ENCODE data around the gene IL17RD. TPM values are rescaled to one million over a fixed set of nuclear protein-coding genes. Genes with fewer than 3 reads are reported as not detected.

The IL17RD gene
- total and polyA plus RNA-seq, 2 of the 4 experiments (the other 2 are of a cell fraction): 0.72 to 0.92 TPM

DNA sequence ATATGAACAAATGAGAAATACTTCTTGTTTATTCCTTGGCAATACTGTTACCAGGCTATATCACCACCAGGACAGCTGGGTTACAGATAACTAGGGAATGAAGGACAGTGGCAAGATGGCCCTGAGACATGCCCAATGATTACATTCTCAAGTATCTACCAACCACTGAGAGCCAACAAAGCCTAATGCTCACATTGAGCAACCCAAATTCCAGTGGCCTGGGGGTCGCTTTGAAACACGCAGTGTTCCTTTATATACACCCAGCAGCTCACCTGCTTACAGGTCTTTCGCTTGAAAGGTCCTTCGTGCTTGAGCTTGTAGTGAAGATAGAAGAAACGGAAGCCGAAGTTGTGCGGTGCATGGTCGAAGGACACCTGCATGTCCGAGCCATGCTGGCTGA, 59.6 kb downstream of the IL17RD start:
- no CpG with 5 or more reads among the region's 9 CpGs for WGBS, 2 experiments (ENCODE audit: extremely low coverage in 2 of 2, insufficient read length in 1 of 2)
- no peak overlapping the region for H2BK120ac ChIP-seq (ENCODE audit: low read depth, low read length)
- H2BK5ac ChIP-seq (ENCODE audit: low read depth, low read length, poor library complexity, severe bottlenecking): no peak overlapping the region
- no peak overlapping the region for H3K18ac ChIP-seq (ENCODE audit: low read depth, low read length)
- H3K79me1 ChIP-seq (ENCODE audit: low read depth in 1 of 2, low read length in 2 of 2): no peaks in the 10 kb centered on the region
- no peaks in the 10 kb centered on the region for H3K9me1 ChIP-seq (ENCODE audit: insufficient read depth, low read length)
- H3K4me1 ChIP-seq (ENCODE audit: control insufficient read depth, insufficient read depth, low read length): no peaks in the 10 kb centered on the region
- no peaks in the 10 kb centered on the region for H3K9me3 ChIP-seq (ENCODE audit: control insufficient read depth, insufficient read depth, low read length)
- H3K14ac ChIP-seq (replicated peaks; ENCODE audit: low read depth, low read length): no peak overlapping the region
- no peak overlapping the region for H3K4ac ChIP-seq (ENCODE audit: low read depth, low read length)
- CTCF ChIA-PET: no interaction called here
- no peak overlapping the region for H2AFZ ChIP-seq (replicated peaks; ENCODE audit: low read length, poor library complexity)
- ATAC-seq (ENCODE audit: low read depth) (no peak), DNase-seq (no peak)
- H3K23ac ChIP-seq (ENCODE audit: low read depth, low read length): no peak overlapping the region
- intact Hi-C loops (cut with micrococcal nuclease) (no loop called here), in situ Hi-C loops (cut with MboI; ENCODE audit: low sequenced_read_pairs) (no loop called here), dilution Hi-C loops (cut with HindIII; ENCODE audit: low sequenced_read_pairs, unreplicated experiment) (no loop called here)
- no peak overlapping the region for H2BK20ac ChIP-seq (ENCODE audit: low read depth, low read length)
- no peaks in the 10 kb centered on the region for H4K20me1 ChIP-seq (ENCODE audit: insufficient read depth, low read length)
- no peak overlapping the region for H3K4me3 ChIP-seq (ENCODE audit: insufficient read depth, low read depth, low read length)
- BruUV-seq (replicated peaks): no TSS peak
- no peaks in the 10 kb centered on the region for H3K36me3 ChIP-seq (ENCODE audit: control insufficient read depth, insufficient read depth, low read length)
- POLR2A ChIA-PET (ENCODE audit: unreplicated experiment): no interaction called here
- H3K56ac ChIP-seq (ENCODE audit: extremely low read depth, insufficient read depth, low read length): no peak overlapping the region
- no peak overlapping the region for H4K5ac ChIP-seq (ENCODE audit: low read depth, low read length)
- no peaks in the 10 kb centered on the region for H3K27me3 ChIP-seq (ENCODE audit: control insufficient read depth, insufficient read depth, low read length)
- H3K9ac ChIP-seq (ENCODE audit: low read depth, low read length): no peak overlapping the region
- no peak overlapping the region for H2BK15ac ChIP-seq (ENCODE audit: low read depth, low read length)
- H4K91ac ChIP-seq (ENCODE audit: insufficient read depth, low read depth, low read length): no peak overlapping the region
- H2AK5ac ChIP-seq (ENCODE audit: low read depth, low read length): no peak overlapping the region
- TF ChIP-seq CHD1 (IDR thresholded peaks at IDR 0.05; ENCODE audit: low read depth, low read length) (no peak), CEBPB (IDR thresholded peaks at IDR 0.05; ENCODE audit: low read depth, low read length) (no peak), NFE2L2 (IDR thresholded peaks at IDR 0.05; ENCODE audit: low read depth, low read length) (no peak), SMC3 (IDR thresholded peaks at IDR 0.05; ENCODE audit: low read depth, low read length) (no peak), POLR2A (IDR thresholded peaks at IDR 0.05; ENCODE audit: low read depth, low read length) (no peak), BHLHE40 (IDR thresholded peaks at IDR 0.05; ENCODE audit: low read depth, low read length) (no peak)
- TF ChIP-seq, protein P1, sequence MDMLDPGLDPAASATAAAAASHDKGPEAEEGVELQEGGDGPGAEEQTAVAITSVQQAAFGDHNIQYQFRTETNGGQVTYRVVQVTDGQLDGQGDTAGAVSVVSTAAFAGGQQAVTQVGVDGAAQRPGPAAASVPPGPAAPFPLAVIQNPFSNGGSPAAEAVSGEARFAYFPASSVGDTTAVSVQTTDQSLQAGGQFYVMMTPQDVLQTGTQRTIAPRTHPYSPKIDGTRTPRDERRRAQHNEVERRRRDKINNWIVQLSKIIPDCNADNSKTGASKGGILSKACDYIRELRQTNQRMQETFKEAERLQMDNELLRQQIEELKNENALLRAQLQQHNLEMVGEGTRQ (IDR thresholded peaks at IDR 0.05; ENCODE audit: low read depth, low read length): no peak
- H4K8ac ChIP-seq (ENCODE audit: low read depth in 2 of 2, low read length in 2 of 2): no peak overlapping the region
- no peak overlapping the region for H2AK9ac ChIP-seq (replicated peaks; ENCODE audit: low read depth, low read length, poor library complexity)
- H3K4me2 ChIP-seq (ENCODE audit: low read depth, low read length): no peak overlapping the region
- no peak overlapping the region for H3K27ac ChIP-seq (ENCODE audit: insufficient read depth, low read length)
